HCT116 (cell line): ENCODE measurements around the gene TIMP4. TPM values are rescaled to one million over a fixed set of nuclear protein-coding genes. Genes with fewer than 3 reads are reported as not detected.

Source experiments
- ATAC-seq: fragments of 200-7000 bp; cut with Tn5 transposase; 2 replicates; pipeline ENCODE4 v1.9.1; 2020; ENCODE audit warnings: mild to moderate bottlenecking, moderate library complexity
- BruUV-seq: library from RNA; stranded (reverse); fragments of 400-500 nt; replicated peaks from 2 replicates; lab custom pipeline; 2021; lab: Mats Ljungman, UMichigan
- CTCF ChIA-PET: fragments of 300-600 bp; sonication (Branson Sonifier 250); formaldehyde crosslinking; loops from one replicate; lab custom pipeline; 2021; ENCODE audit warnings: antibody characterized with exemption; lab: Charles Lee
- POLR2A ChIA-PET: fragments of 300-600, 350-600 bp; sonication (Branson Sonifier 250); formaldehyde crosslinking; loops from one replicate; lab custom pipeline; 2021; ENCODE audit warnings: antibody characterized with exemption; lab: Charles Lee
- RAD21 ChIA-PET, 2 experiments: fragments of 300-600 bp; sonication (Branson Sonifier 250); formaldehyde crosslinking; loops; one replicate each; lab custom pipeline; 2023; ENCODE audit warnings: low total read pairs in 2 of 2; ENCODE audit not compliant: uncharacterized antibody in 2 of 2, unreplicated experiment in 2 of 2, low non-redundant PET in 1 of 2; lab: Charles Lee
- DNase-seq: peaks from one replicate; pipeline ENCODE4 v3.0.0-alpha.2; 2010; ENCODE audit warnings: low read depth, low spot score
- H2AFZ ChIP-seq: fragments of 200-600 bp; shearing (Covaris generic), sonication (generic); 2 replicates; pipeline ENCODE4 v1.6.1; 2017; ENCODE audit warnings: low read depth, mixed run types, mixed read lengths, antibody characterized with exemption, low read length; ENCODE audit not compliant: poor library complexity, severe bottlenecking
- H3K27ac ChIP-seq: 2 replicates; pipeline ENCODE4 v1.5.1; 2012; ENCODE audit warnings: low read depth, low read length
- H3K27me3 ChIP-seq: fragments of 200-600 bp; sonication (generic); 2 replicates; pipeline ENCODE4 v1.6.1; 2016; ENCODE audit warnings: mixed run types, low read length, mixed read lengths; ENCODE audit not compliant: insufficient read depth
- H3K36me3 ChIP-seq, 2 experiments: fragments of 200-500 bp in 1 of 2; fragments of 200-600 bp in 1 of 2; sonication (Bioruptor generic) in 1 of 2; sonication (generic) in 1 of 2; 2 replicates each; pipeline versions ENCODE4 v1.5.1 to v1.6.1; 2014 to 2016; ENCODE audit warnings: low read length in 2 of 2, inconsistent platforms in 1 of 2, mixed read lengths in 1 of 2, mixed run types in 1 of 2; ENCODE audit not compliant: insufficient read depth in 2 of 2, control insufficient read depth in 1 of 2
- H3K4me1 ChIP-seq, 2 experiments: fragments of 200-600 bp in 1 of 2; sonication (generic) in 1 of 2; 2 replicates each; pipeline versions ENCODE4 v1.5.1 to v1.6.1; 2012 to 2017; ENCODE audit warnings: low read length in 2 of 2, inconsistent platforms in 1 of 2, mild to moderate bottlenecking in 1 of 2, mixed read lengths in 1 of 2, mixed run types in 1 of 2, moderate library complexity in 1 of 2; ENCODE audit not compliant: insufficient read depth in 2 of 2, control insufficient read depth in 1 of 2
- H3K4me2 ChIP-seq: fragments of 200-600 bp; sonication (generic); 2 replicates; pipeline ENCODE4 v1.6.1; 2017; ENCODE audit warnings: mixed run types, low read length, mixed read lengths
- H3K4me3 ChIP-seq, 2 experiments: fragments of 200-600 bp in 1 of 2; sonication (generic) in 1 of 2; replicated peaks in 1 of 2; 2 replicates each; pipeline ENCODE4 v1.5.1; 2011 to 2016; ENCODE audit warnings: low read length in 2 of 2, control low read depth in 1 of 2, low read depth in 1 of 2, mild to moderate bottlenecking in 1 of 2, mixed read lengths in 1 of 2, mixed run types in 1 of 2
- H3K79me2 ChIP-seq: fragments of 200-600 bp; sonication (generic); 2 replicates; pipeline ENCODE4 v1.6.1; 2017; ENCODE audit warnings: mild to moderate bottlenecking, mixed run types, low read length, moderate library complexity, mixed read lengths; ENCODE audit not compliant: insufficient read depth
- H3K9ac ChIP-seq: fragments of 200-600 bp; sonication (generic); 2 replicates; pipeline ENCODE4 v1.6.1; 2016; ENCODE audit warnings: low read length, mixed read lengths
- H3K9me2 ChIP-seq: fragments of 200-600 bp; sonication (generic), shearing (Covaris generic); 2 replicates; pipeline ENCODE4 v1.6.1; 2017; ENCODE audit warnings: mixed run types, mild to moderate bottlenecking, moderate library complexity; ENCODE audit not compliant: insufficient read depth
- H3K9me3 ChIP-seq, 2 experiments: fragments of 200-500 bp in 1 of 2; fragments of 200-600 bp in 1 of 2; sonication (Bioruptor generic) in 1 of 2; sonication (generic) in 1 of 2; 2 replicates each; pipeline ENCODE4 v1.6.1; 2014 to 2017; ENCODE audit warnings: low read length in 2 of 2, mixed read lengths in 2 of 2, inconsistent platforms in 1 of 2, low read depth in 1 of 2, mild to moderate bottlenecking in 1 of 2, mixed run types in 1 of 2, moderate library complexity in 1 of 2; ENCODE audit not compliant: control insufficient read depth in 1 of 2, insufficient read depth in 1 of 2
- H4K20me1 ChIP-seq: fragments of 200-600 bp; sonication (generic), shearing (Covaris generic); 2 replicates; pipeline ENCODE4 v1.6.1; 2017; ENCODE audit warnings: mixed run types, mild to moderate bottlenecking, moderate library complexity; ENCODE audit not compliant: insufficient read depth
- CTCF ChIP-seq, 3 experiments: fragments of 200-600 bp in 1 of 3; sonication (generic) in 1 of 3; IDR thresholded peaks in 2 of 3; conservative IDR thresholded peaks in 1 of 3; 2 replicates each; pipeline ENCODE4 v1.5.1; 2012 to 2017; ENCODE audit warnings: low read depth in 2 of 3, low read length in 2 of 3, antibody characterized with exemption in 1 of 3, borderline replicate concordance in 1 of 3, control low read depth in 1 of 3, mild to moderate bottlenecking in 1 of 3, mixed read lengths in 1 of 3, mixed run types in 1 of 3, moderate library complexity in 1 of 3; ENCODE audit not compliant: insufficient read depth in 1 of 3
- EZH2 ChIP-seq: fragments of 200-600 bp; sonication (generic); IDR thresholded peaks from 2 replicates; pipeline ENCODE4 v1.6.1; 2017; ENCODE audit warnings: antibody characterized with exemption, mixed run types
- REST ChIP-seq: IDR thresholded peaks from 2 replicates; pipeline ENCODE4 v1.6.1; 2012; ENCODE audit warnings: low read depth
- SP1 ChIP-seq: IDR thresholded peaks from 2 replicates; pipeline ENCODE4 v1.6.1; 2012; ENCODE audit warnings: low read depth
- ZBTB33 ChIP-seq: IDR thresholded peaks from 2 replicates; pipeline ENCODE4 v1.6.1; 2011; ENCODE audit warnings: mild to moderate bottlenecking, low read length, moderate library complexity; ENCODE audit not compliant: insufficient replicate concordance; ENCODE audit errors: extremely low read depth
- ZFX ChIP-seq: fragments of 450-650 bp; IDR thresholded peaks from 2 replicates; pipeline ENCODE4 v1.6.1; 2017
- intact Hi-C: fragments of 100-400 bp; cut with micrococcal nuclease; formaldehyde crosslinking; loops from 2 replicates; pipeline ENCODE4 v1.10.0; 2022
- total RNA-seq: library from RNA; stranded (reverse); gene quantifications from one replicate; pipeline ENCODE4 v1.2.1, GENCODE V29; 2021; ENCODE audit not compliant: unreplicated experiment

TIMP4 gene
- total RNA-seq, 1 experiment from 2014 or later, result not detected

GRCh38 chr3:12142476-12142875, 16.2 kb downstream of the TIMP4 start (continued):
- no peak for TF ChIP-seq REST
- TF ChIP-seq EZH2, result no peak
- TF ChIP-seq CTCF (IDR thresholded peaks at IDR 0.05 in 2 of 3, conservative IDR thresholded peaks at IDR 0.05 in 1 of 3; ENCODE audit: borderline replicate concordance in 1 of 3, insufficient read depth in 1 of 3, low read depth in 2 of 3, low read length in 2 of 3), result no peak
- TF ChIP-seq ZFX, result no peak

GRCh38 chr3:12141350-12141749, 17.4 kb downstream of the TIMP4 start:
- Histone ChIP-seq H3K36me3 (no peaks in the 10 kb centered on the region), H2AFZ (no peak overlapping the region), H3K79me2 (no peaks in the 10 kb centered on the region), H3K4me2 (no peak overlapping the region), H3K9me2 (no peaks in the 10 kb centered on the region), H3K9ac (no peak overlapping the region), H3K27ac (no peak overlapping the region), H3K9me3 (no peaks in the 10 kb centered on the region), H3K4me1 (peaks cover 0 to 7% of the 10 kb centered on the region in 2 experiments; a peak in 1 of 4 replicates), H4K20me1 (no peaks in the 10 kb centered on the region), H3K27me3 (no peaks in the 10 kb centered on the region), H3K4me3 (no peak overlapping the region)
- no peak for DNase-seq
- BruUV-seq, result no TSS peak
- no peak for ATAC-seq
- TF ChIP-seq ZBTB33 (no peak), SP1 (no peak), CTCF (IDR thresholded peaks at IDR 0.05 in 2 of 3, conservative IDR thresholded peaks at IDR 0.05 in 1 of 3; ENCODE audit: borderline replicate concordance in 1 of 3, insufficient read depth in 1 of 3, low read depth in 2 of 3, low read length in 2 of 3) (no peak)
- intact Hi-C loops, result no loop called here
- ChIA-PET RAD21 (no interaction called here), POLR2A (no interaction called here), CTCF (interaction anchor here (0.8 to 1.0 kb wide), 2 partner anchors 35 to 339 kb away, joined by 3 to 4 read pairs; no protein-coding TSS in a partner anchor)
